GM18858 (cell line): ENCODE measurements around the gene ZFP91.

Experiments used
- ATAC-seq: cut with Tn5 transposase; IDR thresholded peaks from one replicate; pipeline ENCODE4 v1.9.1; 2021; ENCODE audit not compliant: unreplicated experiment

The ZFP91 gene

GRCh38 chr11:58580311-58580710, 1.4 kb downstream of the ZFP91 start:
- no peak for ATAC-seq

- no peak for ATAC-seq
Measured at GRCh38 chr11:58582437-58582836, 3.6 kb downstream of the ZFP91 start.

DNA sequence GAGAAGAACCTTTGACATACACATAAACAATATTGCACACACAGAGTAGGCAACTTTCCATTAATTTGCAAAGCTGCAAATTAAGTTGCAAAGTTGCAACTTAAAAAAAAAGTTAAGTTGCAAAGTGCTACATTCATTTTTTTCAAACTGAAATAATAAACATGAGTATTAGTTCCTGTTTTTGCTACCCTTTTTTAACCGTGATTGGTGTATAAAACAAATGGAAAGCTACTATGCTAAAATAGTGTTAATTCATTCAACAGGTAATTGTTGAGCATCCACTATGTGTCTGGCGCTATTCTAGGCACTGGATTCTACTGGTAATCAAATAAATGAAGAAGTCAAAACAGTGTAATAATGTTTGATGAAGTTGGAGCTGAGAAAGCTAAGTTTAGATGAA, 8.1 kb downstream of the ZFP91 start:
- ATAC-seq = no peak

GRCh38 chr11:58591659-58592058, 12.8 kb downstream of the ZFP91 start:
- ATAC-seq = no peak

- no peak for ATAC-seq
Measured at GRCh38 chr11:58592760-58593472, 14.1 kb downstream of the ZFP91 start.

GRCh38 chr11:58594826-58595225, 16.0 kb downstream of the ZFP91 start:
- no peak for ATAC-seq

- ATAC-seq = no peak
Measured at GRCh38 chr11:58596621-58597020, 17.8 kb downstream of the ZFP91 start.

- no peak for ATAC-seq
Measured at GRCh38 chr11:58597486-58598144, 18.8 kb downstream of the ZFP91 start.

GRCh38 chr11:58600510-58600909, 21.6 kb downstream of the ZFP91 start:
- ATAC-seq = no peak

GRCh38 chr11:58606930-58607714, 28.3 kb downstream of the ZFP91 start:
- no peak for ATAC-seq

- ATAC-seq = no peak
Measured at GRCh38 chr11:58608331-58608730, 29.5 kb downstream of the ZFP91 start.

- no peak for ATAC-seq
Measured at GRCh38 chr11:58609723-58610122, 30.9 kb downstream of the ZFP91 start.

- ATAC-seq = no peak
Measured at GRCh38 chr11:58613228-58613627, 34.4 kb downstream of the ZFP91 start.

DNA sequence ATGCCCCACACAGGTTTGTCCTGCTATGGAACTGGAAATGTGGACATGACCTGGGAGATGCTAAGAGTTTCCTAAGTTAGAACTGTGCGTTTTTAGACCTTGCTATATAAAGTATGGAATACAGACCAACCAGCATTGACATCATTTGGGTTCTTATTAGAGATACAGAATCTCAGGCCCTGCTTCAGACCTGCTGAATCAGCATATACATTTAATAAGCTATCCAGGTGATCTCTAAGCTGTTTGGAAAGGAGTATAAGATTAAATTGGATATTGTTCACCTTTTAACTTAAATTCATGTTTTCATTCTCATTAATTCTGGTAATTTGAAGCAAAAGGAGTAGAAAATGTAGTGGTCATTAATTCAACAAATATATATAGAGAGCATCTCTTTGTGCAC, 36.7 kb downstream of the ZFP91 start:
- no peak for ATAC-seq

GRCh38 chr11:58616594-58616993, 37.7 kb downstream of the ZFP91 start:
- ATAC-seq = no peak

GRCh38 chr11:58617976-58618557, 39.2 kb downstream of the ZFP91 start:
- ATAC-seq = no peak

GRCh38 chr11:58621586-58622262, 42.9 kb downstream of the ZFP91 start:
- ATAC-seq = no peak

DNA sequence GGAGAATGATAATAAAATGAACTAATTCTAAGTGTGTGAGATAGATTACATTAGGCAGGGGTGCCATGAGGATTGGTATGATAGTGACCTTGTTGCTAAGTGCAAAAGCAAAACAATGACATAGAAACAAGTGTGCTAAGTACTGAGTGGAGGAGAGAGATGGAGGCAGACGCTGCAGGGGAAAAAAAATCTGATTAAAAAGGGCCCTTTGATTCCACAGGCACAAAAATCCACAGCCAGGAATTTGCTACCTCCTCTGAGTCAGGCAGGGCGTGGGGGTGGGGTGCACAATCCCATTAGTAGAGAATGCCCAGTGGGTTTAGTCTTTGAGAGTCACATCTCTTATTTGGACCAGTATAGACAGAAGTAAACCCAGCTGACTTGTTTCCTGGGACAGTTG, 43.5 kb downstream of the ZFP91 start, which contains the start of gene CNTF:
CNTF (plus strand) TSS at position 322 of the 400 bp plus-strand sequence. CDS start 88 bp downstream, outside the sequence.
- ATAC-seq = no peak

DNA sequence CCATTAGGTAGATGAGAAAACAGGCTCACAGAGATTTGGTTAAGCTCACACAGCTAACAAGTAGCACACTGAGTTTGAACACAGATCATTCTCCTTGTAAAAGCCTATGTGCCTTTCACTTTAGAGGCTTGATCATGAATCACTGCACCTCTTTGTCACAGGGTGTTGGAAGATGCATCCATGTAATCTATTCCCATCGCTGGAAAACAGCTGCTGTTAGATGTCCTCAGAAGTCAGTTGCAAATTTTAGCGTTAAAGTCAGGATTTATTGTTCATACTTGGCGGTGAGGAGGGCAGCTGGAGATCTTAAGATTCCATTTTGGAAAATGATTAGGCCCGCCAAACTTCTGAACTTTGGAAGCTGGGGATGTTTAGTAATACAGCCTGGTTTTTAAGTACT, 46.2 kb downstream of the ZFP91 start:
- ATAC-seq = no peak

DNA sequence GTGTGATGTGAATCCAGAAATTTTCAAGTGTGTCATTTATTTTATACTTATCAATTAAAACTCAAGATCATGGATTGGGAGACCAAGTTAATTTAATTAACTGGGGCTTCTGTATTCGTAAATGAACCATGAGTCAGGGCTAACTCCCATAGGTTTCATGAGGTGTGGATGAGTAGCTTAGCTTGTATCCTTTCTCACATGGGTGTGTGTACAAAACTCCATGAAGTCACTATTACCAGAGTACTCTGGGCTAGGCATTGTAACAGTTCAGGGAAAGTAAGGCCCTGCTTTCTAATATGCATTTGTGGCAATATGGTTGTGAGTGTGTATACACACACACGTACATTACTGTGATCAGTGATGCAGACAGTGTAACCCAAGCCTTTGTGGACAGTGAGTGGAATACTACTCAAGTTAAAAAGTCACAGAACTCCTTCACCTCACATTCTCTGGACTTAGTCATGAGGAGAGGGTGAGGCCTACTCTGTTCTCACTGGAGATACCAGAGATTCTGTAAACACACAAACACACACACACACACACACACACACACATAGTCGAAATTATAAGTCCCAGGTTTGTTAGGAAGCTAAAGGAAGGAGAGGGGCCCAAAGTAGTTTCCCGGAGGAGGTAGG, 47.1 kb downstream of the ZFP91 start:
- no peak for ATAC-seq
